HCT116 (cell line): ENCODE measurements around the gene PLCB1.

Experiments
- ATF3 ChIP-seq: IDR thresholded peaks from 2 replicates; pipeline ENCODE4 v1.6.1; 2012
- CBX3 ChIP-seq: IDR thresholded peaks from 2 replicates; pipeline ENCODE4 v1.6.1; 2012; ENCODE audit warnings: low read depth
- CEBPB ChIP-seq: IDR thresholded peaks from 2 replicates; pipeline ENCODE4 v1.6.1; 2012; ENCODE audit warnings: low read depth
- CTCF ChIP-seq, 3 experiments: fragments of 200-600 bp in 1 of 3; sonication (generic) in 1 of 3; IDR thresholded peaks in 2 of 3; conservative IDR thresholded peaks in 1 of 3; 2 replicates each; pipeline ENCODE4 v1.5.1; 2012 to 2017; ENCODE audit warnings: low read depth in 2 of 3, low read length in 2 of 3, antibody characterized with exemption in 1 of 3, borderline replicate concordance in 1 of 3, control low read depth in 1 of 3, mild to moderate bottlenecking in 1 of 3, mixed read lengths in 1 of 3, mixed run types in 1 of 3, moderate library complexity in 1 of 3; ENCODE audit not compliant: insufficient read depth in 1 of 3
- EZH2 ChIP-seq: fragments of 200-600 bp; sonication (generic); IDR thresholded peaks from 2 replicates; pipeline ENCODE4 v1.6.1; 2017; ENCODE audit warnings: antibody characterized with exemption, mixed run types
- EZH2phosphoT487 ChIP-seq: fragments of 200-600 bp; IDR thresholded peaks from 2 replicates; pipeline ENCODE4 v1.6.1; 2018; ENCODE audit warnings: antibody characterized with exemption, borderline replicate concordance
- POLR2A ChIP-seq: IDR thresholded peaks from 2 replicates; pipeline ENCODE4 v1.7.0; 2011; ENCODE audit warnings: borderline replicate concordance; ENCODE audit not compliant: insufficient read depth, insufficient read length; ENCODE audit errors: extremely low read depth
- POLR2AphosphoS5 ChIP-seq: IDR thresholded peaks from 2 replicates; pipeline ENCODE4 v1.6.1; 2011; ENCODE audit warnings: mild to moderate bottlenecking, low read depth, low read length, moderate library complexity
- SIN3A ChIP-seq: IDR thresholded peaks from 2 replicates; pipeline ENCODE4 v1.6.1; 2012; ENCODE audit warnings: low read depth
- SP1 ChIP-seq: IDR thresholded peaks from 2 replicates; pipeline ENCODE4 v1.6.1; 2012; ENCODE audit warnings: low read depth
- YY1 ChIP-seq: IDR thresholded peaks from 2 replicates; pipeline ENCODE4 v1.6.1; 2011; ENCODE audit warnings: low read length, low read depth, moderate library complexity, mild to moderate bottlenecking; ENCODE audit not compliant: insufficient replicate concordance; ENCODE audit errors: extremely low read depth

GRCh38 chr20:8862092-8862491, 730.0 kb downstream of the PLCB1 start:
- TF ChIP-seq CTCF (IDR thresholded peaks at IDR 0.05 in 2 of 3, conservative IDR thresholded peaks at IDR 0.05 in 1 of 3; ENCODE audit: borderline replicate concordance in 1 of 3, insufficient read depth in 1 of 3, low read depth in 2 of 3, low read length in 2 of 3): no peak
- TF ChIP-seq ATF3: no peak
- no peak for TF ChIP-seq EZH2phosphoT487
- TF ChIP-seq CBX3: no peak
- TF ChIP-seq EZH2: no peak
- TF ChIP-seq POLR2AphosphoS5: no peak
- no peak for TF ChIP-seq SP1
- no peak for TF ChIP-seq POLR2A
- no peak for TF ChIP-seq CEBPB
- TF ChIP-seq YY1: no peak
- no peak for TF ChIP-seq SIN3A
